CD4-positive, alpha-beta T cell treated with Interleukin-4 for 1 hour (primary cell): ENCODE data around the gene RMND5B.
"Not testable (repeated sequence)": the region's sequence is repeated elsewhere in the genome, so short reads cannot be mapped to it uniquely, and the experiment has no call there.

Source experiments
- DNase-seq, 2 donors: peaks; one replicate each; pipeline ENCODE4 v3.0.0-alpha.2; 2020 to 2022

Gene RMND5B, protein sequence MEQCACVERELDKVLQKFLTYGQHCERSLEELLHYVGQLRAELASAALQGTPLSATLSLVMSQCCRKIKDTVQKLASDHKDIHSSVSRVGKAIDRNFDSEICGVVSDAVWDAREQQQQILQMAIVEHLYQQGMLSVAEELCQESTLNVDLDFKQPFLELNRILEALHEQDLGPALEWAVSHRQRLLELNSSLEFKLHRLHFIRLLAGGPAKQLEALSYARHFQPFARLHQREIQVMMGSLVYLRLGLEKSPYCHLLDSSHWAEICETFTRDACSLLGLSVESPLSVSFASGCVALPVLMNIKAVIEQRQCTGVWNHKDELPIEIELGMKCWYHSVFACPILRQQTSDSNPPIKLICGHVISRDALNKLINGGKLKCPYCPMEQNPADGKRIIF

GRCh38 chr5:178130576-178131445, at the start of gene RMND5B:
RMND5B (plus strand) TSS chr5:178131014; CDS start chr5:178138120, 7,106 bp downstream.
- peak; percentile 84 for DNase-seq

- no peak for DNase-seq
Measured at GRCh38 chr5:178081571-178082243, 49.1 kb upstream of the RMND5B start.

DNA sequence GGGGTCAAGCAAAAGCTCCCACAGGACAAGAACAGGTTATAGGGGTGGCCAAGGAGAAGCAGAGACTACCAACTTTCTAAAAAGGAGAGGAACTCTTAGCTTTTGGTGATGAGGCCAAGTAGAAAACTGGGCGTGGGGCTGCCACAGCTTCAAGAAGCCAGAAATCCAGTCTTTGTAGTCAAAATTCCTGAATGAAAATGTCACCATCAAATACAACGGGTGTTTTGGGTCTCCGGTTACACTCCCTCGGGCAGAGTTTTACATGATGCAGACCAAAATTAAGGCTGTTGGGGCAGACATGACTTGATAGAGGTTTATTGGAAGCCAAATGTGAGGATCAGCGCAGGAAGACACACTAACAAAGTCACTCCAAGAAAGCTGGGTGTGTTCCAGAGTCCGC, 46.9 kb upstream of the RMND5B start:
- DNase-seq: no peak

DNA sequence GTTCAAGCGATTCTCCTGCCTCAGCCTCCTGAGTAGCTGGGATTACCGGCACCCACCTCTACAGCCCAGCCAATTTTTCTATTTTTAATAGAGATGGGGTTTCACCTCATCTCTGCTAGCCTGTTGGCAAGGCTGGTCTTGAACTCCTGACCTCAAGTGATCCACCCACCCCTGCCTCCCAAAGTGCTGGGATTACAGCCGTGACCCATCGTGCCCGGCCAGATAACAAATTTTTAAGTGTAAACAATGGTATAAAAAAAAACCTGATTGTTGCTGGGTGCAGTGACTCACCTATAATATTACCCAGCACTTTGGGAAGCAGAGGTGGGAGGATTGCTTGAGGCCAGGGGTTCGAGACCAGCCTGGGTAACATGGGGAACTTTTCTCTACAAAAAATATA, 45.5 kb upstream of the RMND5B start:
- DNase-seq: no peak

GRCh38 chr5:178086266-178086665, 44.5 kb upstream of the RMND5B start:
- no peak for DNase-seq

- not testable (repeated sequence) for DNase-seq
Measured at GRCh38 chr5:178087199-178087598, 43.6 kb upstream of the RMND5B start.

DNA sequence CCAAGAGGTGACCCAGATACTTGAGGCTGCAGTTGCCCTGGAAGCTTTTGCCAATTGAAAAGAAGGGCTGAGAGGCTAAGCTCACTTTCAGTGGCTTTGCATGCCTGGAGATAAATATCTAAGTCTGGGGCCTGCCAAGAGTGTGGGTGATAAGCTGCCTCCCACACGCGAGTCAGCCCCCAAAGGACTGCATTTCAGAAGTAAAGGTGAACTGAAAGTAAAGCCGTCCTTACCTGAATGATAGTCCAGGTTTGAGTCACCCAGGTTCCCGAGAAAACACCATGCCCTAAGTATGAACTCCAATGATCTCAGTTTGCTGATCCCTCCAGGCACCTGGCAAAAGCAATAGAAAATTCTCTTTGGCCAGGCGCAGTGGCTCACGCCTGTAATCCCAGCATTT, 40.0 kb upstream of the RMND5B start:
- DNase-seq: no peak

- DNase-seq: no peak
Measured at GRCh38 chr5:178093134-178093533, 37.7 kb upstream of the RMND5B start.

DNA sequence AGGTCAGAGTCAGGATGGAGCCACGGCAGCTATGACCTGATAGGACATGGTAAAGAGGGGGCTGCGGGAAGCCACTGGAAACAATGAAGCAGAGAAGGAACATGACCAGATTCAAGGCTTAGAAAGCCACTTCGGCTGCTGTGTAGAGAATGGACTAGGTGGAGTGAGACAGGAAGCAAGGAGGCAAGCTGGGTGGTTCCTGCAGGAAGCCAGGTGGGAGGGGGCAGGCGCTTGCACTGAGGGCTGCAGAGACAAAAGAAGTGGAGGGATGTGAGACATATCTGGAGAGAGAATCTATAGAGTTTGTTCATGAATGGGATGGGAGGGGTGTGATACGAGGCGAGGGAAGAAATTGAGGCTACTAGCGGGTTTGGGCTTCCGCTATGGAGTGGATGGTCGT, 36.5 kb upstream of the RMND5B start:
- no peak for DNase-seq

DNA sequence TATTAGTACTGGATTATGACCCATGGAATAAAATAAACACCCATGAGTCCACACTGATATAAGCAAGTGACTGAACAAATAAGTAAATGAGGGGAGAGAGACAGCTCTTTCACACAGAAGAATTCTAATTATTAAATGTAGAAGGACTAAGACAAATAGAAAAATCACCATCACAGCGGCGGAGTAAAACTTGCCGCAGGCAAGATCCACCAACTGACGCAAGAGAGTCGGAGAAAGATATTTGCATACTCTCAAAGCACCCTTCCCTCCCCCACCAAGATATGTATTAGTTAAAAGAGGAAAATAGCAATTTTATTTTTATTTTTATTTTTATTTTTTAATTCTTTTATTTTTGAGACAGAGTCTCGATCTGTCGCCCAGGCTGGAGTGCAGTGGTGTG, 32.1 kb upstream of the RMND5B start:
- DNase-seq: no peak

GRCh38 chr5:178103612-178104011, 27.2 kb upstream of the RMND5B start:
- DNase-seq: no peak

- DNase-seq: no peak
Measured at GRCh38 chr5:178104492-178104891, 26.3 kb upstream of the RMND5B start.

- no peak for DNase-seq
Measured at GRCh38 chr5:178106086-178106485, 24.7 kb upstream of the RMND5B start.

GRCh38 chr5:178106556-178107239, 24.1 kb upstream of the RMND5B start:
- DNase-seq: no peak

DNA sequence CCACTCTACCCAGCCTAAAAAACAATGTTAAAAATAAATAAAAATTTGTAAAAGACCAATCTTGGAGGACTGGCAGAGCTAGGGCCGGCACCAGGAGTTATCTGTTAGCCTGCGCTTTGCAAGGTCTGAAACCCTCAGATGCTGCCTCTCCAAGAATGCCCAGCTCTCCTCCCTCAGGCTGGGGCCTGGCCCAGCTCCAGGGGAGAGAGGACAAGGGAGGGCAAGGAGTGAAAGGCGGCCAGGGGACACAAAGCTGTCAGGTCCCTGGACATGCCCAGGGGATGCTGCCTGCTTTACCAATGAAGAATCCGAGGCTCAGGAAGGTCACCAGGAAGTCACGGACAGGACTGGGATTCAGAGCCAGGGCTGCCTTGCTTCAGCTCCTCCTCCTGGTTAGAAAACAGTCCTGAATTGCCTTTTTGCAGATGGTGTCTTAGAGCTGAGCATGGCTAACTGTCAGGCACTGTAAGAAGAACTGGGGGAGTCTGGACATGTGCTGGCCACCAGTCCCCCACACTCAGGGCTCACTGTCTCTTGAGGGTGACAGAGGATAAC, 23.0 kb upstream of the RMND5B start:
- DNase-seq: no peak

- no peak for DNase-seq
Measured at GRCh38 chr5:178108446-178108845, 22.4 kb upstream of the RMND5B start.

- peak in 1 of 2 donors; percentile 36 for DNase-seq
Measured at GRCh38 chr5:178108966-178109365, 21.8 kb upstream of the RMND5B start.

GRCh38 chr5:178110511-178110910, 20.3 kb upstream of the RMND5B start:
- no peak for DNase-seq

DNA sequence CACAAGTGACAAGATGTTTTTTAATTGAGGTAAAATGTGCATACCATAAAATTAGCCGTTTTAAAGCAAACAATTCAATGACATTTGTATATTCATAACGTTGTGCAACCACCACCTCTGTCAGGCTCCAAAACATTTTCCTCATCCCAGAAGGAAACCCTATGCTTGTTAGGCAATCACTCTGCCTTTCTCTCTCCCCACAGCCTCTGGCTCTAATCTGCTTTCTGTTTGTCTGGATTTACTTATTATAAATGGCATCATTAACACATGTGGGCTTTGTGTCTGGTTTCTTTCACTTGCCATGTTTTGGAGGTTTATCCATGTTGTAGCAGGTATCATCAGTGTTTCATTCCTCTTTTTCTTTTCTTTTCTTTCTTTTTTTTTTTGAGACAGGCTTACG, 18.9 kb upstream of the RMND5B start:
- DNase-seq: no peak

DNA sequence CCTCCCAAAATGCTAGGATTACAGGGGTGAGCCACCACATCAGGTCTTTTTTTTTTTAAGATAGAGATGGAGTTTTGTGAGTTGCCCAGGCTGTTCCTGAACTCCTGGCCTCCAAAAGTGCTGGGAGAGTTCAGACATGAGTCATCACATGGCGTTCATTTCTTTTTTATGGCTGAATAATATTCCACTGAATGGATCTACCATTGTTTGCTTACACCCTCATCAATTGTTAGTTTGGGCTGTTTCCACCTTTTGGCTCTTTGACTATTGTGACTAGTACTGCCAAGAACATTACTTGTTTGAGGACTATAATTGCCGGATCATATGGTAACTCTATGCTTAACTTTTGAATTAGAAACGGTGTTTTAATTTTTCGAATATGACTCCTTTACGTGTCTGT, 18.3 kb upstream of the RMND5B start:
- DNase-seq: no peak

- DNase-seq: peak; percentile 80 to 82
Measured at GRCh38 chr5:178113141-178113787, 17.6 kb upstream of the RMND5B start, which contains the start of gene N4BP3. N4BP3 (plus strand) TSS chr5:178113532; CDS start chr5:178119584, 6,052 bp downstream.

- DNase-seq: no peak
Measured at GRCh38 chr5:178113841-178114324, 16.9 kb upstream of the RMND5B start.
